Smooth muscle cell (in vitro differentiated cells): ENCODE results near the gene LAMA4. TPM values are rescaled to one million over a fixed set of nuclear protein-coding genes. Genes with fewer than 3 reads are reported as not detected.
A peak's percentile ranks its signal among the peaks of the same experiment; 100 is the strongest.

Experiments used
- DNase-seq: peaks from one replicate; lab custom pipeline; 2025; ENCODE audit not compliant: unreplicated experiment; lab: John Stamatoyannopoulos, UW
- H2AFZ ChIP-seq: fragments of 200-600 bp; sonication (generic); 2 replicates; pipeline ENCODE4 v1.6.0; 2016; ENCODE audit warnings: antibody characterized with exemption, low read depth, mild to moderate bottlenecking
- H3F3A ChIP-seq: fragments of 200-600 bp; sonication (generic); 2 replicates; pipeline ENCODE4 v1.6.0; 2017; ENCODE audit warnings: antibody characterized with exemption, low read depth
- H3K27ac ChIP-seq: fragments of 200-600 bp; sonication (generic); 2 replicates; pipeline ENCODE4 v1.5.1; 2016; ENCODE audit warnings: low read depth, mild to moderate bottlenecking
- H3K27me3 ChIP-seq: fragments of 200-600 bp; sonication (generic); 2 replicates; pipeline ENCODE4 v1.6.1; 2016; ENCODE audit warnings: low read depth, mild to moderate bottlenecking
- H3K36me3 ChIP-seq: fragments of 200-600 bp; sonication (generic); 2 replicates; pipeline ENCODE4 v1.5.1; 2016; ENCODE audit warnings: low read depth
- H3K4me1 ChIP-seq: fragments of 200-600 bp; sonication (generic); 2 replicates; pipeline ENCODE4 v1.5.1; 2016; ENCODE audit warnings: low read depth
- H3K4me2 ChIP-seq: fragments of 200-600 bp; sonication (generic); 2 replicates; pipeline ENCODE4 v1.6.0; 2016; ENCODE audit warnings: mild to moderate bottlenecking
- H3K4me3 ChIP-seq: fragments of 200-600 bp; sonication (generic); 2 replicates; pipeline ENCODE4 v1.5.1; 2016; ENCODE audit warnings: mild to moderate bottlenecking
- H3K79me2 ChIP-seq: fragments of 200-600 bp; sonication (generic); 2 replicates; pipeline ENCODE4 v1.6.0; 2016; ENCODE audit warnings: low read depth, mild to moderate bottlenecking
- H3K9ac ChIP-seq: fragments of 200-600 bp; sonication (generic); 2 replicates; pipeline ENCODE4 v1.6.0; 2016; ENCODE audit warnings: low read depth
- H3K9me3 ChIP-seq: fragments of 200-600 bp; sonication (generic); replicated peaks from 2 replicates; pipeline ENCODE4 v1.5.1; 2016; ENCODE audit warnings: low read depth
- H4K20me1 ChIP-seq: fragments of 200-600 bp; sonication (generic); 2 replicates; pipeline ENCODE4 v1.6.0; 2016; ENCODE audit warnings: low read depth
- WGBS: methylation state at CpG from one replicate; pipeline ENCODE4 v1.1.7; 2016; ENCODE audit warnings: low lambda C conversion rate; 5-methylcytosine and 5-hydroxymethylcytosine counted together
- polyA plus RNA-seq: library from polyadenylated mRNA; unstranded; fragments of >200 nt; fragmentation: Nextera tagmentation; extraction: Ambion mirVana; gene quantifications from 2 replicates; pipeline ENCODE4 v1.2.1, GENCODE V29; 2016
- total RNA-seq: library from RNA; depleted of rRNA; stranded (reverse); fragments of >200 nt; gene quantifications from 2 replicates; pipeline ENCODE4 v1.2.3, GENCODE V29; 2014
- TF ChIP-seq, protein P1 (sequence below): fragments of 200-600 bp; sonication (generic); IDR thresholded peaks from 2 replicates; pipeline ENCODE4 v1.5.1; 2017; ENCODE audit warnings: borderline replicate concordance, mild to moderate bottlenecking, antibody characterized with exemption; ENCODE audit not compliant: insufficient read depth, poor library complexity, severe bottlenecking

The LAMA4 gene
- total and polyA plus RNA-seq, 2 experiments from 2014 or later = 9.1 to 29.4 TPM

GRCh38 chr6:112291161-112291762 is 36.9 kb upstream of the LAMA4 start:
- H3K79me2 ChIP-seq = no peaks in the 10 kb centered on the region
- TF ChIP-seq, protein P1, sequence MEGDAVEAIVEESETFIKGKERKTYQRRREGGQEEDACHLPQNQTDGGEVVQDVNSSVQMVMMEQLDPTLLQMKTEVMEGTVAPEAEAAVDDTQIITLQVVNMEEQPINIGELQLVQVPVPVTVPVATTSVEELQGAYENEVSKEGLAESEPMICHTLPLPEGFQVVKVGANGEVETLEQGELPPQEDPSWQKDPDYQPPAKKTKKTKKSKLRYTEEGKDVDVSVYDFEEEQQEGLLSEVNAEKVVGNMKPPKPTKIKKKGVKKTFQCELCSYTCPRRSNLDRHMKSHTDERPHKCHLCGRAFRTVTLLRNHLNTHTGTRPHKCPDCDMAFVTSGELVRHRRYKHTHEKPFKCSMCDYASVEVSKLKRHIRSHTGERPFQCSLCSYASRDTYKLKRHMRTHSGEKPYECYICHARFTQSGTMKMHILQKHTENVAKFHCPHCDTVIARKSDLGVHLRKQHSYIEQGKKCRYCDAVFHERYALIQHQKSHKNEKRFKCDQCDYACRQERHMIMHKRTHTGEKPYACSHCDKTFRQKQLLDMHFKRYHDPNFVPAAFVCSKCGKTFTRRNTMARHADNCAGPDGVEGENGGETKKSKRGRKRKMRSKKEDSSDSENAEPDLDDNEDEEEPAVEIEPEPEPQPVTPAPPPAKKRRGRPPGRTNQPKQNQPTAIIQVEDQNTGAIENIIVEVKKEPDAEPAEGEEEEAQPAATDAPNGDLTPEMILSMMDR = no peak
- no peak for DNase-seq
- no peak overlapping the region for H3K9ac ChIP-seq
- no peaks in the 10 kb centered on the region for H3K9me3 ChIP-seq
- peaks cover 15% of the 10 kb centered on the region for H3F3A ChIP-seq
- H3K36me3 ChIP-seq = no peaks in the 10 kb centered on the region
- no peak overlapping the region for H3K27ac ChIP-seq
- H3K27me3 ChIP-seq = peaks cover 12% of the 10 kb centered on the region
- no peak overlapping the region for H3K4me2 ChIP-seq
- 82% methylated on average over 1 of the region's 1 CpG for WGBS
- no peaks in the 10 kb centered on the region for H4K20me1 ChIP-seq
- H2AFZ ChIP-seq = no peak overlapping the region
- H3K4me1 ChIP-seq = peaks cover 12% of the 10 kb centered on the region
- H3K4me3 ChIP-seq = no peak overlapping the region

DNA sequence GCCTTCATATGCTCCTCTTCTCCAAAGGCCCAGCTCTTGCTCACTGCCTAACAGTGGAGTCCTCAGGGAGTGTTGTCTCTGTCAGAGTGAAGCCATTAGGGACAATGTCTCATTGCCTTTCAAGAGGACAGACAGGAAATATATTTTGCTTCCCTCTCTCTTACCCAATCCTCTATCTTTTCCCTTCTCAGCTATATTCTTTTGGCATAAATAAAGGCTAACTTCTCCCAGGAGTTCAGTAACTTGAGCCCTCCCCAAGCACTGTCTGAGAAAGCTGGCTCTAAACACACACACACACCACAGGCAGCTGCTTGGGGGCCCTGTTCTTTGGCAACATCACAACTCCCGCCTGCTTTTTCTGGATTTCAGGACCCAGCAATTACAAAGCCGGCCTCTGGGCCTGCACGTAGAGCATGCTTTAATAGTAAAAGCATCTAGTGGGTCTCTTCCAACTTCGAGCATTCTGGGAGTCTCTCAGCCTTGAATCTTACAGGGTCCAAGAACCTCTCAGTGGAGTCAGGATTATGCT is 34.7 kb upstream of the LAMA4 start:
- H3K4me1 ChIP-seq = peaks cover 12% of the 10 kb centered on the region
- H2AFZ ChIP-seq = peak overlapping the region; percentile 83
- peak overlapping the region; percentile 47 for H3K27ac ChIP-seq
- DNase-seq = no peak
- no peaks in the 10 kb centered on the region for H3K9me3 ChIP-seq
- H3F3A ChIP-seq = peaks cover 19% of the 10 kb centered on the region
- no peaks in the 10 kb centered on the region for H3K79me2 ChIP-seq
- peak overlapping the region; percentile 29 for H3K4me2 ChIP-seq
- TF ChIP-seq, protein P1 = no peak
- no peak overlapping the region for H3K4me3 ChIP-seq
- no peaks in the 10 kb centered on the region for H3K36me3 ChIP-seq
- no peaks in the 10 kb centered on the region for H4K20me1 ChIP-seq
- 30% methylated on average over 4 of the region's 4 CpGs for WGBS
- H3K9ac ChIP-seq = no peak overlapping the region
- peaks cover 12% of the 10 kb centered on the region for H3K27me3 ChIP-seq

GRCh38 chr6:112288475-112288874 is 34.1 kb upstream of the LAMA4 start:
- H3K9ac ChIP-seq = no peak overlapping the region
- H3F3A ChIP-seq = peaks cover 19% of the 10 kb centered on the region
- H3K4me2 ChIP-seq = peak overlapping the region; percentile 29
- no peaks in the 10 kb centered on the region for H3K9me3 ChIP-seq
- peaks cover 12% of the 10 kb centered on the region for H3K27me3 ChIP-seq
- no peaks in the 10 kb centered on the region for H3K79me2 ChIP-seq
- no peaks in the 10 kb centered on the region for H4K20me1 ChIP-seq
- TF ChIP-seq, protein P1 = no peak
- no peak overlapping the region for H3K27ac ChIP-seq
- no peak overlapping the region for H2AFZ ChIP-seq
- H3K36me3 ChIP-seq = no peaks in the 10 kb centered on the region
- no peak overlapping the region for H3K4me3 ChIP-seq
- DNase-seq = no peak
- peaks cover 12% of the 10 kb centered on the region for H3K4me1 ChIP-seq
